ENCODE data around the gene DOCK2.

DNA sequence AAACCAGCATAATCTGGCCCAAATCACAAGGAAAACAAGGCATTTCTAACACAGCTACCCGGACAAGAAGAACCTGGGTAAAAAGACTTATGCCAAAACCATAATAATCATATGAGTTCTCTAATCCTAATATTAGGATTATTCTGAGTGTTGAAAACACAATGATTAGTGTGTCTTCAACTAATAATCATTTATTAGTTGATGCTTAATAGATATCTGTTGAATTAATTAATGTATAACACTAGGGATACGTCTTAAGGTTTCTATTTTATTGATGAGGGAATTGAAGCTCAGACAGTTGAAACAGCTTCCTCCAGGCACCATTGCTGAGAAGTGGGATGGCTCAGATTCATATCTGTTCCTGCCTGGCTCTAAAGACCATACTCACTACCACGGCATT is 112.2 kb downstream of the DOCK2 start:
- TF ChIP-seq, protein P1, sequence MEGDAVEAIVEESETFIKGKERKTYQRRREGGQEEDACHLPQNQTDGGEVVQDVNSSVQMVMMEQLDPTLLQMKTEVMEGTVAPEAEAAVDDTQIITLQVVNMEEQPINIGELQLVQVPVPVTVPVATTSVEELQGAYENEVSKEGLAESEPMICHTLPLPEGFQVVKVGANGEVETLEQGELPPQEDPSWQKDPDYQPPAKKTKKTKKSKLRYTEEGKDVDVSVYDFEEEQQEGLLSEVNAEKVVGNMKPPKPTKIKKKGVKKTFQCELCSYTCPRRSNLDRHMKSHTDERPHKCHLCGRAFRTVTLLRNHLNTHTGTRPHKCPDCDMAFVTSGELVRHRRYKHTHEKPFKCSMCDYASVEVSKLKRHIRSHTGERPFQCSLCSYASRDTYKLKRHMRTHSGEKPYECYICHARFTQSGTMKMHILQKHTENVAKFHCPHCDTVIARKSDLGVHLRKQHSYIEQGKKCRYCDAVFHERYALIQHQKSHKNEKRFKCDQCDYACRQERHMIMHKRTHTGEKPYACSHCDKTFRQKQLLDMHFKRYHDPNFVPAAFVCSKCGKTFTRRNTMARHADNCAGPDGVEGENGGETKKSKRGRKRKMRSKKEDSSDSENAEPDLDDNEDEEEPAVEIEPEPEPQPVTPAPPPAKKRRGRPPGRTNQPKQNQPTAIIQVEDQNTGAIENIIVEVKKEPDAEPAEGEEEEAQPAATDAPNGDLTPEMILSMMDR (IDR thresholded peaks at IDR 0.05), result no peak
- no peak for TF ChIP-seq POLR2A (IDR thresholded peaks at IDR 0.05)

Measured in uterus (tissue), 2 donors.